ENCODE results near the gene GHSR. TPM values are rescaled to one million over a fixed set of nuclear protein-coding genes. Genes with fewer than 3 reads are reported as not detected.
"Not testable (repeated sequence)": the region's sequence is repeated elsewhere in the genome, so short reads cannot be mapped to it uniquely, and the experiment has no call there.

Gene GHSR, protein sequence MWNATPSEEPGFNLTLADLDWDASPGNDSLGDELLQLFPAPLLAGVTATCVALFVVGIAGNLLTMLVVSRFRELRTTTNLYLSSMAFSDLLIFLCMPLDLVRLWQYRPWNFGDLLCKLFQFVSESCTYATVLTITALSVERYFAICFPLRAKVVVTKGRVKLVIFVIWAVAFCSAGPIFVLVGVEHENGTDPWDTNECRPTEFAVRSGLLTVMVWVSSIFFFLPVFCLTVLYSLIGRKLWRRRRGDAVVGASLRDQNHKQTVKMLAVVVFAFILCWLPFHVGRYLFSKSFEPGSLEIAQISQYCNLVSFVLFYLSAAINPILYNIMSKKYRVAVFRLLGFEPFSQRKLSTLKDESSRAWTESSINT
- not detected for total RNA-seq

GRCh38 chr3:172447611-172448579 is at the start of gene GHSR:
GHSR (minus strand) TSS chr3:172448456; CDS start chr3:172448413, 43 bp downstream.
- DNase-seq, result no peak

- DNase-seq, result not testable (repeated sequence)
Observed at GRCh38 chr3:172490198-172490669, 42.0 kb upstream of the GHSR start.

- no peak for DNase-seq
Observed at GRCh38 chr3:172478116-172478515, 29.9 kb upstream of the GHSR start.

- no peak for DNase-seq
Observed at GRCh38 chr3:172476347-172476746, 28.1 kb upstream of the GHSR start.

DNA sequence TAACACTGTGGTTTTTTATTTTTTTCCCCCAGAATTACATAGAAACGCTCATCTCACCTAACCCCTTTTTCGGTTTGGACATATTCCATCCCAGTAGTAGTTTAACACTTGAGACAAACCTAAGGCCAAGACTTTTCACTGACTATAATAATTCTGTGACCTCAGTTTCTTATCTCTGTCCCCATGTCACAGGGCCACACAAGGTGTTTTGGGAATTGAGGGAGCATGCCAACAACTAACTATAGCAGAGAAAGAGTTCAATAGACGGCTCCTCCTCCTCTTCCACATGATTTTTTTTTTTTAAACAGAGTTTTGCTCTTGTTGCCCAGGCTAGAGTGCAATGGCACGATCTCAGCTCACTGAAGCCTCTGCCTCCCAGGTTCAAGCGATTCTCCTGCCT is 27.4 kb upstream of the GHSR start:
- DNase-seq, result no peak

DNA sequence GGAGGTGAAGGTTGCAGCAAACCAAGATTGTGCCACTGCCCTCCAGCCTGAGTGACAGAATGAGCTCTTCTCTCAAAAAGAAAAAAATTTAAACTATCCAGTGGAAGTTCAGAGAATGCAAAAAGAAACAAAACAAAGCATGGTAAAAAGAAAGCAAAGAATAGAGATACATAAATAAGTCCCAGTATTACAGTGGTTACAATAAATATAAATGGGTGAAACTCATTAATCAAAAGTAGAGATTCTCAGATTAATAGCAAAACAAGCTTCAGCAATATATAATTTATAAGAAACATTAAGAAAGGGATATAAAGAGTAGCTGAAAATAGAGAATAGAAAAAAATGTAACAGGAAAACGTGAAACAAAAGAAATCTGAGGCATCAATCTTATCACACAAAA is 23.6 kb upstream of the GHSR start:
- DNase-seq, result no peak

- DNase-seq, result no peak
Observed at GRCh38 chr3:172470588-172470987, 22.3 kb upstream of the GHSR start.

- DNase-seq, result no peak
Observed at GRCh38 chr3:172467170-172467824, 19.0 kb upstream of the GHSR start.

- DNase-seq, result no peak
Observed at GRCh38 chr3:172466553-172467130, 18.4 kb upstream of the GHSR start.

DNA sequence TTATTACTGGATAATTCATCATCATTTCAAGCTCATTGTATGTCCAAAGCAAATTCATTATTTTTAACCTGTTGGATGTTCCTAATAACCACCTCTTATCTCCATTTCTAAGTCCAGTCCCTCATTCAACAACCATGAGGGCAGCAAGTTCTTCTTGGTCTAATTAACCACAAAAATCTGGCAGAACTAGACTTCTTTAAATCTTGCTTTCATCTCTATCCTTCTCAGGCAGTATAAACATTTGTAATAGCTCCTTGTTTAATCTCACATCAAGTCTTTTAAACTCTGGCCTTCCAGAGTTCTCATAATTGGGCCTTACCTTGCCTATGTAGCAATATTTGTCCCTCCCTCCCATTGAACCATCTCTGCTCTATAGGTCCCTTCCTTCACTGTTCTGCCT is 17.0 kb upstream of the GHSR start:
- no peak for DNase-seq

DNA sequence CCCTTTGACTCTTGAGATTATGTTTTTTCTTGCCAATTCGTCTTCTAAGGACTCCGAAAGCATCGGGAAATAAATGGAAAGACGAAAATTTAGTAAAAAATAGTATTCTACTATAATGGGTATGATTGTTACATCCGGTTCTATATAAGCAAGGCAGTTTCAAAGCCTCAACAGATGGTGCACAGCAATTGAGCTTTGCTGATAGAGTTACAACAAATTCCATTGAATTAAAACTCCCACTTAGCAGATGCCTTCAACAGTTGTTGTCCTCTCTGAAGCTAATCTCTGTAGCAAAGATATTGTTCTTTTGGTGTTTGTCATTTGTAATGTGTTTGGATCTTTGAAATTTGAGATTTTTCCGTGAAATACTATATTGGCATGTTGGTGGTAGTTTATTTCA is 16.1 kb upstream of the GHSR start:
- DNase-seq, result no peak

DNA sequence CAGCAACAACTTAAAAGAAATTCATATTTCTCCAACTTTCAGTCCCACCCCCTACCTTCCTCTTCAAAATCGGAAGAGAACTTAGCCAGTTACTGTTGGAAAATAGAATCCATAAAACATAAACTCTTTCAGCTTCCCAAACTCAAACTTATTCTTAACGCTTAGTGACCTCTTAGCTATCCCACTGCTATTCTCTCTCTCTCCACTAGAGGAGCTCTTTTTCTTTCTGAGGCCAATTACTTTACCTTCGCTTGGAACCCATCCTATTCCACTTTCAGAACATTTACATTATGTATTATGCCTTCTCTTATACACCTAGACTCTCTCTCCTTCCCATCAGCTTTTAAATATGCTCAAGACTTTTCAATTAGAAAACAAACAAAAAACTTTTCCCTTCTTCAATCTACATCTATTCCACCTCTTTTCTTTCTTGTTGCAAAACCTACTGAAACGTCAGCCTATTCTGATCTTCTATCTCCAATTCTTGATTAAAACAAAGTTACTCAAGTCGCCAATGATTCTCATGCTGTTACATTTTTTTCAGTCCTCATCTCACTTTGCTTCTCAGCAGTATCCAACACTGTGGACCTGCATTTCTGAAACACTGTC is 13.4 kb upstream of the GHSR start:
- DNase-seq, result no peak

DNA sequence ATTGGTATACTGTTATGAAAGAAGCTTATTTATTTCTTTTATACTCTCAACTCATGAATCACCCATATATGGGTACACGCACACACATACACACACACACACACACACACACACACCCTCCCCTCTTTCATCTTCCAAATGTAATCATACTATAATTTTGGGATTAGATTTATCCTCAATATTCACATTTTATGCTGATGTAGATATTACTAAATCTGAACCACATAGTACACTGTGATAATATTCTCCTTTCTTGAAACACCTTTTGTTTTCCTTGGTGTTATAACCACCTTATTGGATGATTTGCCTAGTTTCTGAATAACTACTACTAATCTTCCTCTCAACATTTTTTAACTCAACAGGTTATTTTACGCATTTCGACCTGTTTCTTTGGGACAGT is 8.1 kb upstream of the GHSR start:
- DNase-seq, result no peak

DNA sequence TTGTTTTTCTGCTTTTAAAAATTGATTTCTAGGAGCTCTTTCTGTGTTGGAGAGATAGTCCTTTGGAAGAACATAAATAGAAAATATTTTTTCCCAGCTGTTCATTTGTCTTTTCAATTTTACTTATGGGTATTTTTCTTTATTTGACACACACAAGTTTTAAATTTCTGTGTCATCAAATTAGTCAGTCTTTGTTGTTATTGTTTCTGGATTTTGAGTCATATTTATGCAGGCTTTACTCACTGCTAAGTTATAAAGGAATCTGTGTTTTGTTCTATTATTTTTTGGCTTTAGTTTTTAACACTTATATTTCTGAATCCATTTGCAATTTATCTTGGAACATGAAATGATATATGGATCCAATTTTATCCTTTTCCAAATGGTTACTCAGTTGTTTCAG is 5.9 kb upstream of the GHSR start:
- no peak for DNase-seq

GRCh38 chr3:172449466-172450149 is 1.4 kb upstream of the GHSR start:
- DNase-seq, result no peak

- no peak for DNase-seq
Observed at GRCh38 chr3:172448661-172449465, 607 bp upstream of the GHSR start.

GRCh38 chr3:172446198-172446597 is 2.1 kb downstream of the GHSR start:
- no peak for DNase-seq

- DNase-seq, result no peak
Observed at GRCh38 chr3:172444821-172445220, 3.4 kb downstream of the GHSR start.

DNA sequence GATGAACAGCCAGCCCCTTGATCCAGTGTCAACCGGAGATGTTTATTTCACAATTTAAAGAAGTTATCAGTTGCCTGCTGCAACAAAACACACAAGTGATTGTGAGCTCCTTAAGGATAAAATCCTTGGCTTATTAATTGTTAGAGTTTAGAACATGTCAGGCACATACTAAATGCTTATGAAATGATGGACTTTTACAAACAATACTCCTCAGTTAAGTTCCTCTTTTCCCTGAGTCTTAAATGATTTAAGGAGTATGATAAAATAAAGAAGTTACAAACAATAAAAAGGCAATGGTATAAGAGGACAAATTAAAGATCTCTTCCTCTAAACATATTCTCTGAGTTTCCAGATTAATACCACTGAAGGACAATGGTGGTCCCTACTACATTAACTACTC is 5.7 kb downstream of the GHSR start:
- no peak for DNase-seq

DNA sequence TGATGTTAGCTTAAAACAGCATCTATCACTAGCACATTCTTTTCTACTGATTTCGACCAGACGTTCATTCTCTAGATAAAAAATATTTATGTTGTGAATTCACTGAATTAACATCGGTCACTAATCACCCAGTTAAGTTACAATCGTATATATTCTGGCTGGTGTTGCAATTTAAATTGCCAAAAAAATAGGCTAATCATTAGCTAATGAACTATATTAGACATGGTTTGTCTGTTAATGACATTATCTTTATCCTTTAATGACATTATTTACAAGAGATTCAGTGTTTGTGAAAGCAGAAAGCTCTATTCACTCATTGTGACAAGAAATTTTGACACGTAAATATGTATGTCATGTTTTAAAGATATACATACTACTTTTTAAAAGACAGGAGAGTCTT is 6.7 kb downstream of the GHSR start:
- DNase-seq, result no peak
